Sigmoid colon (tissue), 7 donors: ENCODE results near the gene WDR83. TPM values are rescaled to one million over a fixed set of nuclear protein-coding genes. Genes with fewer than 3 reads are reported as not detected.

ENCODE experiments used
- DNase-seq: peaks from one replicate; pipeline ENCODE4 v3.0.0-alpha.2; 2019
- H3K27ac ChIP-seq, 4 donors: fragments of 200-600 bp; sonication (generic); one replicate each; pipeline ENCODE4 v1.5.1; 2016 to 2019; ENCODE audit warnings: mild to moderate bottlenecking in 1 of 4
- H3K27me3 ChIP-seq, 3 donors: fragments of 200-600 bp; sonication (generic); one replicate each; pipeline ENCODE4 v1.5.1; 2019; ENCODE audit warnings: mild to moderate bottlenecking in 1 of 3
- H3K36me3 ChIP-seq, 4 donors: fragments of 200-600 bp; sonication (generic); one replicate each; pipeline ENCODE4 v1.5.1; 2016 to 2019
- H3K4me1 ChIP-seq, 4 donors: fragments of 200-600 bp; sonication (generic); one replicate each; pipeline ENCODE4 v1.5.1; 2017 to 2019
- H3K4me3 ChIP-seq, 4 donors: fragments of 200-600 bp; sonication (generic); one replicate each; pipeline ENCODE4 v1.5.1; 2017 to 2019; ENCODE audit warnings: mild to moderate bottlenecking in 2 of 4, moderate library complexity in 1 of 4
- H3K9me3 ChIP-seq, 4 donors: fragments of 200-600 bp in 3 of 4; sonication (generic) in 3 of 4; one replicate each; pipeline versions ENCODE4 v1.5.1 to v1.6.1; 2013 to 2019
- CTCF ChIP-seq, 4 experiments: fragments of 450-650 bp in 3 of 4; fragments of 200-600 bp in 1 of 4; IDR thresholded peaks; one replicate each; pipeline ENCODE4 v1.5.1; 2016 to 2019; ENCODE audit warnings: antibody characterized with exemption in 4 of 4, mild to moderate bottlenecking in 3 of 4, moderate library complexity in 2 of 4
- EP300 ChIP-seq, 4 donors: sonication (generic); formaldehyde crosslinking; IDR thresholded peaks; one replicate each; pipeline ENCODE4 v1.6.1; 2017; ENCODE audit warnings: antibody characterized with exemption in 4 of 4
- POLR2A ChIP-seq, 2 donors: fragments of 450-650 bp; IDR thresholded peaks; one replicate each; pipeline ENCODE4 v1.6.1; 2016; ENCODE audit warnings: antibody characterized with exemption in 2 of 2, mild to moderate bottlenecking in 2 of 2, moderate library complexity in 2 of 2
- POLR2AphosphoS5 ChIP-seq, 4 donors: sonication (generic); formaldehyde crosslinking; IDR thresholded peaks; one replicate each; pipeline ENCODE4 v1.6.1; 2017; ENCODE audit warnings: antibody characterized with exemption in 4 of 4
- WGBS, 2 donors: extraction: QIAGEN DNeasy Blood & Tissue Kit; methylation state at CpG; one replicate each; pipeline ENCODE4 v1.1.7; 2013; 5-methylcytosine and 5-hydroxymethylcytosine counted together
- intact Hi-C: fragments of 100-400 bp; cut with DNase I; formaldehyde crosslinking; loops from one replicate; pipeline ENCODE4 v1.15.1; 2023
- polyA plus RNA-seq, 3 donors: library from polyadenylated mRNA; stranded (reverse); fragments of 200-250 nt; gene quantifications; one replicate each; pipeline ENCODE4 v1.2.3, GENCODE V29; 2013
- total RNA-seq, 4 donors: library from RNA; depleted of rRNA; stranded (reverse); fragments of >200 nt; gene quantifications; one replicate each; pipeline ENCODE4 v1.1.0, GENCODE V29; 2016
- donor health status: healthy with polysubstance abuse.
- donor health status: Bipolar disorder and iron deficiency.
- donor health status: healthy.

WDR83 gene
- total and polyA plus RNA-seq, 7 donors = 7.8 to 13.4 (median 11.0) TPM

GRCh38 chr19:12656899-12657571 lies 9.6 kb upstream of the WDR83 start:
- H3K27ac ChIP-seq = no peak overlapping the region
- H3K27me3 ChIP-seq = no peaks in the 10 kb centered on the region
- TF ChIP-seq CTCF (IDR thresholded peaks at IDR 0.05) (no peak), POLR2A (IDR thresholded peaks at IDR 0.05) (no peak), EP300 (IDR thresholded peaks at IDR 0.05) (no peak), POLR2AphosphoS5 (IDR thresholded peaks at IDR 0.05) (no peak)
- DNase-seq = no peak
- no peak overlapping the region for H3K4me3 ChIP-seq
- 87 to 94% methylated on average over 50 of the region's 50 CpGs for whole genome bisulfite sequencing, 2 donors
- peaks cover 8 to 66% (median 18%) of the 10 kb centered on the region in 4 donors for H3K36me3 ChIP-seq
- no peaks in the 10 kb centered on the region for H3K9me3 ChIP-seq
- intact Hi-C loops = no loop called here
- H3K4me1 ChIP-seq = no peaks in the 10 kb centered on the region

GRCh38 chr19:12657966-12658365 lies 8.6 kb upstream of the WDR83 start:
- 98% methylated on average over 22 of the region's 22 CpGs for WGBS, 2 donors
- H3K9me3 ChIP-seq = no peaks in the 10 kb centered on the region
- peaks cover 8 to 76% (median 21%) of the 10 kb centered on the region in 4 donors for H3K36me3 ChIP-seq
- no peaks in the 10 kb centered on the region for H3K27me3 ChIP-seq
- intact Hi-C loops = no loop called here
- H3K27ac ChIP-seq = no peak overlapping the region
- H3K4me1 ChIP-seq = no peaks in the 10 kb centered on the region
- TF ChIP-seq POLR2AphosphoS5 (IDR thresholded peaks at IDR 0.05) (no peak), CTCF (IDR thresholded peaks at IDR 0.05) (no peak), EP300 (IDR thresholded peaks at IDR 0.05) (no peak), POLR2A (IDR thresholded peaks at IDR 0.05) (no peak)
- no peak overlapping the region for H3K4me3 ChIP-seq
- DNase-seq = no peak

GRCh38 chr19:12660980-12661379 lies 5.6 kb upstream of the WDR83 start:
- H3K27me3 ChIP-seq = no peaks in the 10 kb centered on the region
- H3K4me3 ChIP-seq = no peak overlapping the region
- intact Hi-C loops = no loop called here
- TF ChIP-seq EP300 (IDR thresholded peaks at IDR 0.05) (no peak), POLR2A (IDR thresholded peaks at IDR 0.05) (no peak), CTCF (IDR thresholded peaks at IDR 0.05) (no peak), POLR2AphosphoS5 (IDR thresholded peaks at IDR 0.05) (no peak)
- no peak for DNase-seq
- peaks cover 12 to 84% (median 19%) of the 10 kb centered on the region in 4 donors for H3K36me3 ChIP-seq
- H3K9me3 ChIP-seq = no peaks in the 10 kb centered on the region
- 93 to 98% methylated on average over 12 of the region's 12 CpGs for WGBS, 2 donors
- no peak overlapping the region for H3K27ac ChIP-seq
- H3K4me1 ChIP-seq = peaks cover 0 to 11% (median 6%) of the 10 kb centered on the region in 4 donors

GRCh38 chr19:12664406-12665280 lies 2.0 kb upstream of the WDR83 start:
- intact Hi-C loops = loop anchor here (5.0 kb wide), 1 partner anchor 52 kb away; the partner anchor contains the start of genes ZNF490 and ZNF791

More at GRCh38 chr19:12664406-12665280, 2.0 kb upstream of the WDR83 start:
- TF ChIP-seq CTCF (IDR thresholded peaks at IDR 0.05) (no peak), POLR2A (IDR thresholded peaks at IDR 0.05) (no peak), EP300 (IDR thresholded peaks at IDR 0.05) (no peak), POLR2AphosphoS5 (IDR thresholded peaks at IDR 0.05) (no peak)
- H3K4me3 ChIP-seq = no peak overlapping the region
- H3K9me3 ChIP-seq = no peaks in the 10 kb centered on the region
- no peak for DNase-seq
- WGBS, 2 donors = 82 to 84% methylated on average over 29 of the region's 29 CpGs
- H3K27ac ChIP-seq = no peak overlapping the region
- peaks cover 8 to 63% (median 14%) of the 10 kb centered on the region in 4 donors for H3K36me3 ChIP-seq
- H3K27me3 ChIP-seq = no peaks in the 10 kb centered on the region
- H3K4me1 ChIP-seq = peaks cover 0 to 34% (median 31%) of the 10 kb centered on the region in 4 donors
